Osteocyte (in vitro differentiated cells): ENCODE measurements around the gene SLFN14. TPM values are rescaled to one million over a fixed set of nuclear protein-coding genes. Genes with fewer than 3 reads are reported as not detected.

Experiments used
- DNase-seq: peaks from one replicate; pipeline ENCODE4 v3.0.0; 2021; ENCODE audit warnings: mixed read lengths; ENCODE audit not compliant: unreplicated experiment; ENCODE audit errors: extremely low spot score
- H3K27ac Mint-ChIP-seq: one replicate; pipeline ENCODE4 v1.8.0; 2021; ENCODE audit warnings: mild to moderate bottlenecking, mixed read lengths; ENCODE audit not compliant: unreplicated experiment
- H3K27me3 Mint-ChIP-seq: one replicate; pipeline ENCODE4 v1.8.0; 2021; ENCODE audit warnings: mixed read lengths; ENCODE audit not compliant: unreplicated experiment
- H3K36me3 Mint-ChIP-seq: one replicate; pipeline ENCODE4 v1.8.0; 2021; ENCODE audit warnings: mixed read lengths; ENCODE audit not compliant: unreplicated experiment
- H3K4me1 Mint-ChIP-seq: one replicate; pipeline ENCODE4 v1.8.0; 2021; ENCODE audit warnings: mixed read lengths; ENCODE audit not compliant: unreplicated experiment
- H3K4me3 Mint-ChIP-seq: one replicate; pipeline ENCODE4 v1.8.0; 2021; ENCODE audit warnings: mild to moderate bottlenecking, moderate library complexity, mixed read lengths; ENCODE audit not compliant: unreplicated experiment
- H3K9me3 Mint-ChIP-seq: one replicate; pipeline ENCODE4 v1.8.0; 2021; ENCODE audit warnings: mixed read lengths; ENCODE audit not compliant: unreplicated experiment
- long read RNA-seq: library from polyadenylated mRNA; unstranded; transcript quantifications from one replicate; pipeline ENCODE4 v2.0.0, GENCODE V29; 2021
- total RNA-seq: library from RNA; stranded (reverse); gene quantifications from 2 replicates; pipeline ENCODE4 v1.2.1, GENCODE V29; 2021
- TF ChIP-seq, protein P1 (sequence below): fragments of 200-600 bp; sonication (generic); IDR thresholded peaks from 2 replicates; pipeline ENCODE4 v1.5.0; 2021; ENCODE audit warnings: antibody characterized with exemption, mild to moderate bottlenecking, moderate library complexity

SLFN14 gene
- total RNA-seq, result not detected in 2 replicates
- long read RNA-seq, result 0 reads

DNA sequence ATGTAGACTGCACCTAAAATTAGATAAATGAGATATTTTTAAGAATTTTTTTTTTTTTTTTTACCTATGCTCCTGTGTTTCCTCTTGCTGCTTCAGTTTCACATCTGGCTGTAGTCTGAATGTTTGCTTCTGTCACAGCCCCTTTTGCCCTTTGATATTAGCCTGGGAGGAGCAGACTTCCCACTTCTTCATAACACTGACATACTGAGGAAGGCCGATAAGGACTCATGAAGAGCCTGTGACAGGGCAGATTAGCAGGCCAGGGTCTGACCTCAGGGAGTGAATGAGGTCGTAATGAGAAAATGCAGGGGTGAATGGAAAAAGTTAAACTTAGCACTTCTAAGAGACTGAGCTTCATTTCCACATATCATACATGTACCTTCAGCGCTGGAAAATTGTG, at the start of gene SLFN14:
Gene SLFN14 (minus strand): TSS at position 117 of the 400 bp plus-strand sequence. CDS start 2,757 bp downstream, outside the sequence.
- Mint-ChIP-seq H3K4me3 (no peak within 1 kb of the TSS), H3K27ac (no peak within 1 kb of the TSS), H3K36me3 (no peaks in the 10 kb centered on the region), H3K9me3 (no peaks in the 10 kb centered on the region), H3K27me3 (peaks cover 56% of the 10 kb centered on the region), H3K4me1 (no peaks in the 10 kb centered on the region)
- TF ChIP-seq, protein P1, sequence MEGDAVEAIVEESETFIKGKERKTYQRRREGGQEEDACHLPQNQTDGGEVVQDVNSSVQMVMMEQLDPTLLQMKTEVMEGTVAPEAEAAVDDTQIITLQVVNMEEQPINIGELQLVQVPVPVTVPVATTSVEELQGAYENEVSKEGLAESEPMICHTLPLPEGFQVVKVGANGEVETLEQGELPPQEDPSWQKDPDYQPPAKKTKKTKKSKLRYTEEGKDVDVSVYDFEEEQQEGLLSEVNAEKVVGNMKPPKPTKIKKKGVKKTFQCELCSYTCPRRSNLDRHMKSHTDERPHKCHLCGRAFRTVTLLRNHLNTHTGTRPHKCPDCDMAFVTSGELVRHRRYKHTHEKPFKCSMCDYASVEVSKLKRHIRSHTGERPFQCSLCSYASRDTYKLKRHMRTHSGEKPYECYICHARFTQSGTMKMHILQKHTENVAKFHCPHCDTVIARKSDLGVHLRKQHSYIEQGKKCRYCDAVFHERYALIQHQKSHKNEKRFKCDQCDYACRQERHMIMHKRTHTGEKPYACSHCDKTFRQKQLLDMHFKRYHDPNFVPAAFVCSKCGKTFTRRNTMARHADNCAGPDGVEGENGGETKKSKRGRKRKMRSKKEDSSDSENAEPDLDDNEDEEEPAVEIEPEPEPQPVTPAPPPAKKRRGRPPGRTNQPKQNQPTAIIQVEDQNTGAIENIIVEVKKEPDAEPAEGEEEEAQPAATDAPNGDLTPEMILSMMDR, result no peak
- no peak for DNase-seq

DNA sequence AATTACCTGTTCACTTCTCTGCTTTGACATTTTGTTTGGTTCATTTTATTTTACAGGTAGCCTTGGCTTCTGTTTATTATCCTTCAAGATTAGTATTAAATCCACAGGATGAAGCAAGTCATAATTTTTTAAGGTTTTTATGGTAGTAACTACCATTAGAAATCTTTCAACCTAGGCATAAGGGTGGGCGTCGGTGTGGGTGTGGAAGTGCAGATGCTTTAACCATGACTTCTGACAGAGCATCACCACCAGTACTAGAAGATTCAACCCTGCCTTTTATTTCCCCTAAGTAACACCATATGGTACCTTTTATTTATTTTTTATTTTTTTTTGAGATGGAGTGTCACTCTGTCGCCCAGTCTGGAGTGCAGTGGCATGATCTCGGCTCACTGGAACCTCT, 49.2 kb upstream of the SLFN14 start:
- Mint-ChIP-seq H3K4me1 (no peaks in the 10 kb centered on the region), H3K36me3 (peaks cover 33% of the 10 kb centered on the region), H3K27me3 (no peaks in the 10 kb centered on the region), H3K4me3 (no peak overlapping the region), H3K9me3 (no peaks in the 10 kb centered on the region), H3K27ac (no peak overlapping the region)
- TF ChIP-seq, protein P1, result no peak
- no peak for DNase-seq

DNA sequence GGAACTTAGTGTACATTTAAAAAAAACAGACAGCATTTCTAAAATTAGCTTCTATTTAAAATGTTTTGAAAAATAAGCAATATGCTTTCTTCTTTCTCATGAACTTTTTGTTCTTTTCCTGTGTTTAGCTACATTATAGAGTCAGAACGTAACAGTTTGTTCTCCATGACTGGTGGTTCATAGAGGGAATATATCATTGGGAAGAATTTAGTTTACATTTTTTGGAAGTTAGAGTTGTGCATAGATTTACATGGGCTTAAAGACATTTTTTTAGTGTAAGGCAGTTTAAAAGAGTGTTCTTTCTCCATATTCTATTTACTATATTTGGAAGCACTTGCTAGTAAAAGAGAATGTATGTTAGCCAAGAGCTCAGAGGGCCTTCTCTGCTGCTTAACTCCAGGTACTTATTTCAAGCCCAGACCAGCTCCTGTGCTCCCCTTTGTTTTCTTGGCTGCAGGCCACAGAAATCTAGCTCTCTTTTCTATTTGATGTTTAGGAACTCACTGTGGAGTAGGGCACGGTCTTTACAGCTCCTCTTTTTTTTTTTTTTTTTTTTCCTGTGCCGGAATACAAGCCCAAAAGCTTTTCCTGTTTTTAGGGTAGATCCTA, 46.7 kb upstream of the SLFN14 start:
- Mint-ChIP-seq H3K27ac (no peak overlapping the region), H3K36me3 (peaks cover 37% of the 10 kb centered on the region), H3K9me3 (no peaks in the 10 kb centered on the region), H3K4me3 (no peak overlapping the region), H3K27me3 (no peaks in the 10 kb centered on the region), H3K4me1 (no peaks in the 10 kb centered on the region)
- TF ChIP-seq, protein P1, result no peak
- no peak for DNase-seq

DNA sequence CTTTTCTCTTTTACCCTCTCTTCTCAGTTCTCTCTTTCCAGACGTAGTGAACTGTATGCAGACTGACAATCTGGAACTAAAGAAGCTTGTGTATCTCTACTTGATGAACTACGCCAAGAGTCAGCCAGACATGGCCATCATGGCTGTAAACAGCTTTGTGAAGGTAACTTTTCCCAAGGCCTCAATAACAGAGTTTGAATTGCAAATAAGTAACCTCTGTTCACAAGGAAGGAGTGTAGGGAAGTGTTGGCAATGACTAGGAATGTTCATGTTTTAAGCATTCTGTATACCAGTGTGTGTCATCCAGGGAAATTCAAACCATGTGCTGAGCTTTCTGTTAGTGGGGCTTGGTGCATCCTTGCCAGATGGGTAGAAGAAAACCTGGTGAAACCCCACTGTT, 45.1 kb upstream of the SLFN14 start:
- H3K36me3 Mint-ChIP-seq, result peaks cover 35% of the 10 kb centered on the region
- H3K27me3 Mint-ChIP-seq, result no peaks in the 10 kb centered on the region
- TF ChIP-seq, protein P1, result no peak
- H3K4me1 Mint-ChIP-seq, result no peaks in the 10 kb centered on the region
- no peak overlapping the region for H3K4me3 Mint-ChIP-seq
- DNase-seq, result no peak
- no peaks in the 10 kb centered on the region for H3K9me3 Mint-ChIP-seq
- no peak overlapping the region for H3K27ac Mint-ChIP-seq

DNA sequence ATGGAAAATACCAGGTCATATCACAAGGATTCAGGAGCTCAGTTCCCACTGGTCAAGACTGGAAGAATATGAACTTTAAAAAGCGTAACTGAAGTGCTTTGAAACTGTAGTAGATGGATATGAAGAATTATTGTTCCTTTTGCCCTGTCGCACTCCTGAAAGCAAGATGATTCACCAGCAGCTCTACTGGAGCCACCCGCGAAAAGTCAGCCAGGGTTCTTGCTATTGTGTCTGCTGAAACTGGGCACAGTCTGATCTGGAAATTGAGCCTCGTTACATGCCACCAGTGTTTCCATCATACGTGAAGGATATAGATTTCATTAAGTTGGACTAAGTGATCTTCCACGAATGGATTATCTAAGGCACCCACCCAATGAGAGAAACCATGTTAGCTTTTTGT, 43.1 kb upstream of the SLFN14 start:
- Mint-ChIP-seq H3K27ac (no peak overlapping the region), H3K4me3 (no peak overlapping the region), H3K27me3 (no peaks in the 10 kb centered on the region), H3K36me3 (peaks cover 43% of the 10 kb centered on the region), H3K9me3 (no peaks in the 10 kb centered on the region), H3K4me1 (no peaks in the 10 kb centered on the region)
- TF ChIP-seq, protein P1, result no peak
- no peak for DNase-seq
